HepG2 (cell line): ENCODE measurements around the gene DSEL. TPM values are rescaled to one million over a fixed set of nuclear protein-coding genes. Genes with fewer than 3 reads are reported as not detected.
A peak's percentile ranks its signal among the peaks of the same experiment; 100 is the strongest.

Experiments used
- IKZF1 ChIP-seq: fragments of 450-650 bp; IDR thresholded peaks from 2 replicates; pipeline ENCODE4 v1.7.1; 2016
- ISX ChIP-seq: sonication (generic); formaldehyde crosslinking; conservative IDR thresholded peaks from 2 replicates; pipeline ENCODE4 v1.5.0; 2020; ENCODE audit warnings: missing genetic modification reagents
- JUNB ChIP-seq: sonication (generic); formaldehyde crosslinking; IDR thresholded peaks from 2 replicates; pipeline ENCODE4 v1.8.0; 2022; ENCODE audit warnings: missing genetic modification reagents, mild to moderate bottlenecking, borderline replicate concordance
- MAFF ChIP-seq: IDR thresholded peaks from 2 replicates; pipeline ENCODE4 v1.6.1; 2011; ENCODE audit warnings: low read depth, low read length, improper control_type of control experiment
- NFYC ChIP-seq: IDR thresholded peaks from 2 replicates; pipeline ENCODE4 v1.6.1; 2016; ENCODE audit warnings: missing genetic modification reagents, missing compliant biosample characterization
- PHF20 ChIP-seq: sonication (generic); formaldehyde crosslinking; IDR thresholded peaks from 2 replicates; pipeline ENCODE4 v1.5.0; 2020; ENCODE audit warnings: mild to moderate bottlenecking, missing genetic modification reagents
- POGZ ChIP-seq: sonication (generic); formaldehyde crosslinking; IDR thresholded peaks from 2 replicates; pipeline ENCODE4 v1.4.0; 2020; ENCODE audit warnings: mild to moderate bottlenecking, missing genetic modification reagents
- REXO4 ChIP-seq: sonication (generic); formaldehyde crosslinking; IDR thresholded peaks from 2 replicates; pipeline ENCODE4 v1.8.0; 2022; ENCODE audit warnings: missing genetic modification reagents, mild to moderate bottlenecking, borderline replicate concordance
- RORA ChIP-seq: sonication (generic); formaldehyde crosslinking; IDR thresholded peaks from 2 replicates; pipeline ENCODE4 v1.5.0; 2020; ENCODE audit warnings: mild to moderate bottlenecking, missing genetic modification reagents, moderate library complexity
- YY1 ChIP-seq: IDR thresholded peaks from 2 replicates; pipeline ENCODE4 v1.6.1; 2011; ENCODE audit warnings: low read length, low read depth, moderate library complexity, mild to moderate bottlenecking; ENCODE audit not compliant: insufficient read depth, insufficient replicate concordance
- ZFP90 ChIP-seq: sonication (generic); formaldehyde crosslinking; IDR thresholded peaks from 2 replicates; pipeline ENCODE4 v1.8.0; 2022; ENCODE audit warnings: missing genetic modification reagents, mild to moderate bottlenecking, inconsistent platforms, borderline replicate concordance
- ZNF136 ChIP-seq: sonication (generic); formaldehyde crosslinking; IDR thresholded peaks from 2 replicates; pipeline ENCODE4 v1.8.1; 2022; ENCODE audit warnings: low read depth, mild to moderate bottlenecking, moderate library complexity, missing genetic modification reagents
- ZNF383 ChIP-seq: sonication (generic); formaldehyde crosslinking; IDR thresholded peaks from 2 replicates; pipeline ENCODE4 v1.4.0; 2020; ENCODE audit warnings: missing genetic modification reagents, mild to moderate bottlenecking, borderline replicate concordance
- ZNF446 ChIP-seq: sonication (generic); formaldehyde crosslinking; IDR thresholded peaks from 2 replicates; pipeline ENCODE4 v1.5.0; 2020; ENCODE audit warnings: mild to moderate bottlenecking, missing genetic modification reagents
- ZNF674 ChIP-seq: sonication (generic); formaldehyde crosslinking; IDR thresholded peaks from 2 replicates; pipeline ENCODE4 v1.5.0; 2020; ENCODE audit warnings: low read depth, mild to moderate bottlenecking, missing genetic modification reagents
- ZNF841 ChIP-seq: sonication (generic); formaldehyde crosslinking; IDR thresholded peaks from 2 replicates; pipeline ENCODE4 v1.8.1; 2023; ENCODE audit warnings: missing genetic modification reagents, borderline replicate concordance
- polyA plus RNA-seq, 8 experiments: library from polyadenylated mRNA; depleted of rRNA in 3 of 8; stranded (reverse) in 7 of 8; unstranded in 1 of 8; fragments of >200 nt; fragmentation: Illumina TruSeq in 4 of 8; extraction: Trizol in 4 of 8; gene quantifications; 2 replicates each; pipeline versions ENCODE4 v1.2.1 to v1.2.3, GENCODE V29; 2011 to 2016; ENCODE audit warnings: low read depth in 4 of 8, missing spikeins in 1 of 8, mixed read lengths in 1 of 8; ENCODE audit not compliant: insufficient read depth in 1 of 8
- total RNA-seq, 5 experiments: library from RNA; depleted of rRNA; stranded (reverse); fragments of >200 nt; fragmentation: Illumina TruSeq; extraction: Trizol; gene quantifications; 2 replicates each; pipeline ENCODE4 v1.2.3, GENCODE V29; 2016; ENCODE audit warnings: low read depth in 1 of 5
- TF ChIP-seq, protein P1 (sequence below): sonication (generic); formaldehyde crosslinking; IDR thresholded peaks from 2 replicates; pipeline ENCODE4 v1.4.0; 2020; ENCODE audit warnings: missing genetic modification reagents
- TF ChIP-seq, protein P2 (sequence below): sonication (generic); formaldehyde crosslinking; IDR thresholded peaks from 2 replicates; pipeline ENCODE4 v1.4.0; 2020; ENCODE audit warnings: low read depth, mild to moderate bottlenecking, missing genetic modification reagents
- TF ChIP-seq, protein P3 (sequence below): sonication (generic); formaldehyde crosslinking; IDR thresholded peaks from 2 replicates; pipeline ENCODE4 v1.4.0; 2020; ENCODE audit warnings: missing genetic modification reagents, borderline replicate concordance
- TF ChIP-seq, protein P4 (sequence below): sonication (generic); formaldehyde crosslinking; IDR thresholded peaks from 2 replicates; pipeline ENCODE4 v1.8.1; 2022; ENCODE audit warnings: mild to moderate bottlenecking, missing genetic modification reagents
- TF ChIP-seq, protein P5 (sequence below): sonication (generic); formaldehyde crosslinking; IDR thresholded peaks from 2 replicates; pipeline ENCODE4 v1.8.1; 2023; ENCODE audit warnings: mild to moderate bottlenecking, inconsistent platforms, moderate library complexity, missing genetic modification reagents, borderline replicate concordance

Gene DSEL
- total and polyA plus RNA-seq, 2 of the 13 experiments (the other 11 are each of a cell fraction or from before 2014, with no cell fraction given), result 0.07 to 0.11 TPM

DNA sequence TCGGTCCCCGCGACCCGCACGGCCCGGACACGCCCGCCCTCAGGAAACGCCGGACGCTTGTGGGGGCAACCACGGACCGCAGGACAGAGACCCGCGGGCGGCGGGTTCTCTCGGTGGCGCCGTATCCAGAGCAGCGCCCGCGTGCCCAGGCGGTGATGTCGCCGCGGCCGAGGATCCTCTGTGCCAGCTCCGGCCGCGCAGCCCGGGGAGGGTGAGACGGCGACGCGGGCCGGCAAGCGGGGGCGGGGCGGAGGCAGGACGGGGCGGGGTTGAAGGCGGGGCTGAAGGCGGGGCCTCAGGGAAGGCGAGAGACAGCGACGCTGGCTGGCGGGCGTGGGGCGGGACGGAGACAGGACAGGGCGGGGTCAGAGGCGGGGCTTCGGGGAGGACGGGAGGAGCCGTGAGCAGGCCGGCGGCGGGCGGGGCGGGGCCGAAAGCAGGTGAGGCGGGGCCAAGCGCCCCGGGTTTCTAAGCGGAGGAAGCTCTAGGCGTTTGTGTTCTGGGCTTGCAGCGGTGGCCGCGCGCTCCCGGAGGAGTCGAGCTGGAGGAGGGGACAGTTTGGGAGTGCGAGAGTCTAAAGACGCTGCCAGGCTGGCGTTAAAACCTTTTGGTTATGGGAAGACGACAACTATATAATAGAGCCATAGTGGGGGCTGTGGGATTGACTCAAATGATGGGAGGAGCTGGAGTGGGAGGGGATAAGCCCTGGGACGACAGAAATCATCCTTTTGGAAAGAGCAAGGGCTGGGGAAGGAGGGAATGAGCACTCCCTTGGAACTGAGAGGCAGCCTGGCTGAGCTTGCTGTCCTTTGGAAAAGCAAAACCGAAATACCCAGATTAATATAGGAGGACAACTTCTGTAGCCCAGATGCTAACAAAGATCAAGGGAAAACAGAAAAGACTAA lies at the start of gene DSEL (continued):
- TF ChIP-seq, protein P1, sequence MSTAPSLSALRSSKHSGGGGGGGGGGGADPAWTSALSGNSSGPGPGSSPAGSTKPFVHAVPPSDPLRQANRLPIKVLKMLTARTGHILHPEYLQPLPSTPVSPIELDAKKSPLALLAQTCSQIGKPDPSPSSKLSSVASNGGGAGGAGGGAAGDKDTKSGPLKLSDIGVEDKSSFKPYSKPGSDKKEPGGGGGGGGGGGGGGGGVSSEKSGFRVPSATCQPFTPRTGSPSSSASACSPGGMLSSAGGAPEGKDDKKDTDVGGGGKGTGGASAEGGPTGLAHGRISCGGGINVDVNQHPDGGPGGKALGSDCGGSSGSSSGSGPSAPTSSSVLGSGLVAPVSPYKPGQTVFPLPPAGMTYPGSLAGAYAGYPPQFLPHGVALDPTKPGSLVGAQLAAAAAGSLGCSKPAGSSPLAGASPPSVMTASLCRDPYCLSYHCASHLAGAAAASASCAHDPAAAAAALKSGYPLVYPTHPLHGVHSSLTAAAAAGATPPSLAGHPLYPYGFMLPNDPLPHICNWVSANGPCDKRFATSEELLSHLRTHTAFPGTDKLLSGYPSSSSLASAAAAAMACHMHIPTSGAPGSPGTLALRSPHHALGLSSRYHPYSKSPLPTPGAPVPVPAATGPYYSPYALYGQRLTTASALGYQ (CRISPR knock-in tag), result no peak
- TF ChIP-seq POGZ (CRISPR knock-in tag) (no peak), ZNF446 (CRISPR knock-in tag) (no peak), RORA (CRISPR knock-in tag) (no peak), YY1 (no peak), ZNF841 (no peak), ZNF136 (CRISPR knock-in tag) (no peak), IKZF1 (no peak), ZNF383 (CRISPR knock-in tag) (no peak), PHF20 (CRISPR knock-in tag) (no peak), MAFF (no peak), NFYC (no peak), ZNF674 (CRISPR knock-in tag) (0 out of 2 replicates have a peak, but pooled peaks have one; percentile 75), JUNB (CRISPR knock-in tag) (no peak), REXO4 (CRISPR knock-in tag) (no peak), ZFP90 (CRISPR knock-in tag) (no peak), ISX (no peak)
- TF ChIP-seq, protein P2, sequence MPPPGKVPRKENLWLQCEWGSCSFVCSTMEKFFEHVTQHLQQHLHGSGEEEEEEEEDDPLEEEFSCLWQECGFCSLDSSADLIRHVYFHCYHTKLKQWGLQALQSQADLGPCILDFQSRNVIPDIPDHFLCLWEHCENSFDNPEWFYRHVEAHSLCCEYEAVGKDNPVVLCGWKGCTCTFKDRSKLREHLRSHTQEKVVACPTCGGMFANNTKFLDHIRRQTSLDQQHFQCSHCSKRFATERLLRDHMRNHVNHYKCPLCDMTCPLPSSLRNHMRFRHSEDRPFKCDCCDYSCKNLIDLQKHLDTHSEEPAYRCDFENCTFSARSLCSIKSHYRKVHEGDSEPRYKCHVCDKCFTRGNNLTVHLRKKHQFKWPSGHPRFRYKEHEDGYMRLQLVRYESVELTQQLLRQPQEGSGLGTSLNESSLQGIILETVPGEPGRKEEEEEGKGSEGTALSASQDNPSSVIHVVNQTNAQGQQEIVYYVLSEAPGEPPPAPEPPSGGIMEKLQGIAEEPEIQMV (CRISPR knock-in tag), result no peak
- TF ChIP-seq, protein P3, sequence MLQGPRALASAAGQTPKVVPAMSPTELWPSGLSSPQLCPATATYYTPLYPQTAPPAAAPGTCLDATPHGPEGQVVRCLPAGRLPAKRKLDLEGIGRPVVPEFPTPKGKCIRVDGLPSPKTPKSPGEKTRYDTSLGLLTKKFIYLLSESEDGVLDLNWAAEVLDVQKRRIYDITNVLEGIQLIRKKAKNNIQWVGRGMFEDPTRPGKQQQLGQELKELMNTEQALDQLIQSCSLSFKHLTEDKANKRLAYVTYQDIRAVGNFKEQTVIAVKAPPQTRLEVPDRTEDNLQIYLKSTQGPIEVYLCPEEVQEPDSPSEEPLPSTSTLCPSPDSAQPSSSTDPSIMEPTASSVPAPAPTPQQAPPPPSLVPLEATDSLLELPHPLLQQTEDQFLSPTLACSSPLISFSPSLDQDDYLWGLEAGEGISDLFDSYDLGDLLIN (CRISPR knock-in tag), result no peak
- TF ChIP-seq, protein P4, sequence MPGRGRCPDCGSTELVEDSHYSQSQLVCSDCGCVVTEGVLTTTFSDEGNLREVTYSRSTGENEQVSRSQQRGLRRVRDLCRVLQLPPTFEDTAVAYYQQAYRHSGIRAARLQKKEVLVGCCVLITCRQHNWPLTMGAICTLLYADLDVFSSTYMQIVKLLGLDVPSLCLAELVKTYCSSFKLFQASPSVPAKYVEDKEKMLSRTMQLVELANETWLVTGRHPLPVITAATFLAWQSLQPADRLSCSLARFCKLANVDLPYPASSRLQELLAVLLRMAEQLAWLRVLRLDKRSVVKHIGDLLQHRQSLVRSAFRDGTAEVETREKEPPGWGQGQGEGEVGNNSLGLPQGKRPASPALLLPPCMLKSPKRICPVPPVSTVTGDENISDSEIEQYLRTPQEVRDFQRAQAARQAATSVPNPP (CRISPR knock-in tag), result 0 out of 2 replicates have a peak, but pooled peaks have one; percentile 50
- TF ChIP-seq, protein P5, sequence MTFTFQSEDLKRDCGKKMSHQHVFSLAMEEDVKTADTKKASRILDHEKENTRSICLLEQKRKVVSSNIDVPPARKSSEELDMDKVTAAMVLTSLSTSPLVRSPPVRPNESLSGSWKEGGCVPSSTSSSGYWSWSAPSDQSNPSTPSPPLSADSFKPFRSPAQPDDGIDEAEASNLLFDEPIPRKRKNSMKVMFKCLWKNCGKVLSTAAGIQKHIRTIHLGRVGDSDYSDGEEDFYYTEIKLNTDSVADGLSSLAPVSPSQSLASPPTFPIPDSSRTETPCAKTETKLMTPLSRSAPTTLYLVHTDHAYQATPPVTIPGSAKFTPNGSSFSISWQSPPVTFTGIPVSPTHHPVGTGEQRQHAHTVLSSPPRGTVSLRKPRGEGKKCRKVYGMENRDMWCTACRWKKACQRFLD (CRISPR knock-in tag), result no peak
